T-helper 2 cell treated with Interferon-gamma antibody and Interleukin-4, amounts not matched to agents 100 ng/mL and 5 ng/mL, for 36 hours (primary cell): Measurements from ENCODE around the gene INSL6. TPM values are rescaled to one million over a fixed set of nuclear protein-coding genes. Genes with fewer than 3 reads are reported as not detected.

Experiments
- total RNA-seq: library from RNA; stranded (reverse); gene quantifications from 2 replicates; pipeline ENCODE4 v1.2.3, GENCODE V29; 2022

The INSL6 gene
- total RNA-seq, 1 donor from 2014 or later = not detected

Other genes with a start within 250 kb of the INSL6 start
- gene JAK2, start 200.4 kb downstream of the INSL6 start, total RNA-seq = 81.6 and 84.1 TPM in 2 replicates
- gene INSL4, start 45.8 kb upstream of the INSL6 start, total RNA-seq = not detected in 2 replicates
- gene RLN2, start 119.1 kb upstream of the INSL6 start, total RNA-seq = 1.4 and 1.8 TPM in 2 replicates
- 0.73 and 1.5 TPM in 2 replicates for gene RLN1, start 154.2 kb upstream of the INSL6 start, total RNA-seq